Measurements from ENCODE around the gene CTBP2. TPM values are rescaled to one million over a fixed set of nuclear protein-coding genes. Genes with fewer than 3 reads are reported as not detected.
A peak's percentile ranks its signal among the peaks of the same experiment; 100 is the strongest.

CTBP2 gene
- total and polyA plus RNA-seq, 2 of the 13 experiments (the other 11 are each of a cell fraction or from before 2014, with no cell fraction given), result 0.08 TPM; not detected in 1

GRCh38 chr10:124998624-124999291, 161.6 kb downstream of the CTBP2 start:
- ATAC-seq (no peak), FAIRE-seq (no peak), DNase-seq (ENCODE audit: low spot score) (no peak)
- no TSS peak for BruUV-seq (replicated peaks)
- H4K20me1 ChIP-seq (ENCODE audit: insufficient read depth, low read length), result no peaks in the 10 kb centered on the region
- no peak overlapping the region for H2AFZ ChIP-seq (ENCODE audit: low read length)
- no peak overlapping the region for H3K27ac ChIP-seq (ENCODE audit: extremely low read length, insufficient read depth, low read length)
- H3K4me3 ChIP-seq (replicated peaks in 1 of 3; ENCODE audit: insufficient read depth in 1 of 3, low read depth in 2 of 3, low read length in 3 of 3), result no peak overlapping the region
- H3K4me2 ChIP-seq (ENCODE audit: low read depth, low read length), result no peak overlapping the region
- no peaks in the 10 kb centered on the region for H3K79me2 ChIP-seq (ENCODE audit: insufficient read depth, low read length)
- ChIA-PET POLR2A (no interaction called here), CTCF (ENCODE audit: low intra/inter-chr PET ratio, low total read pairs) (no interaction called here)
- peaks cover 8 to 60% of the 10 kb centered on the region in 2 experiments; a peak in 4 of 5 replicates for H3K27me3 ChIP-seq (ENCODE audit: control insufficient read depth in 1 of 2, insufficient read depth in 2 of 2, low read length in 2 of 2)
- in situ Hi-C loops (cut with HindIII; ENCODE audit: extremely low pct_ligation_motif_present, low pct_unique_long_range_greater_than_20kb), result no loop called here
- WGBS (ENCODE audit: low lambda C conversion rate), result 56% methylated on average over 11 of the region's 16 CpGs
- H3K4me1 ChIP-seq (ENCODE audit: insufficient read depth, low read length), result peaks cover 18% of the 10 kb centered on the region
- TF ChIP-seq U2AF1 (optimal IDR thresholded peaks at IDR 0.05; ENCODE audit: low read depth, low read length) (no peak), HNRNPLL (IDR thresholded peaks at IDR 0.05; ENCODE audit: low read depth, low read length, poor library complexity, severe bottlenecking) (no peak), ZNF616 (CRISPR knock-in tag; IDR thresholded peaks at IDR 0.05; ENCODE audit: low read depth) (no peak), ZSCAN21 (CRISPR knock-in tag; IDR thresholded peaks at IDR 0.05; ENCODE audit: borderline replicate concordance) (no peak)
- no peaks in the 10 kb centered on the region for H3K9me3 ChIP-seq (ENCODE audit: low read length)
- no peaks in the 10 kb centered on the region for H3K36me3 ChIP-seq (replicated peaks in 1 of 2; ENCODE audit: control insufficient read depth in 1 of 2, insufficient read depth in 2 of 2, low read length in 2 of 2)
- no peak overlapping the region for H3K9ac ChIP-seq (ENCODE audit: insufficient read depth, low read depth, low read length)
- intact Hi-C loops (cut with micrococcal nuclease; ENCODE audit: unreplicated experiment), result no loop called here

GRCh38 chr10:124997771-124998623, 162.4 kb downstream of the CTBP2 start:
- WGBS (ENCODE audit: low lambda C conversion rate), result 75% methylated on average over 11 of the region's 35 CpGs
- ATAC-seq, result no peak
- TF ChIP-seq AGO2 (optimal IDR thresholded peaks at IDR 0.05; ENCODE audit: low read depth, low read length) (peak; percentile 9), ZBTB8A (CRISPR knock-in tag; IDR thresholded peaks at IDR 0.05; ENCODE audit: borderline replicate concordance, low read depth) (no peak)
- Histone ChIP-seq H3K79me2 (ENCODE audit: insufficient read depth, low read length) (no peaks in the 10 kb centered on the region), H3K9ac (ENCODE audit: insufficient read depth, low read depth, low read length) (no peak overlapping the region), H3K27me3 (ENCODE audit: control insufficient read depth in 1 of 2, insufficient read depth in 2 of 2, low read length in 2 of 2) (peaks cover 8 to 54% of the 10 kb centered on the region in 2 experiments; a peak in 3 of 5 replicates), H3K4me1 (ENCODE audit: insufficient read depth, low read length) (peaks cover 18% of the 10 kb centered on the region), H3K4me2 (ENCODE audit: low read depth, low read length) (no peak overlapping the region), H2AFZ (ENCODE audit: low read length) (no peak overlapping the region), H3K9me3 (ENCODE audit: low read length) (no peaks in the 10 kb centered on the region), H3K27ac (ENCODE audit: extremely low read length, insufficient read depth, low read length) (no peak overlapping the region), H3K4me3 (replicated peaks in 1 of 3; ENCODE audit: insufficient read depth in 1 of 3, low read depth in 2 of 3, low read length in 3 of 3) (no peak overlapping the region), H4K20me1 (ENCODE audit: insufficient read depth, low read length) (no peaks in the 10 kb centered on the region), H3K36me3 (replicated peaks in 1 of 2; ENCODE audit: control insufficient read depth in 1 of 2, insufficient read depth in 2 of 2, low read length in 2 of 2) (no peaks in the 10 kb centered on the region)
- no peak for DNase-seq (ENCODE audit: low spot score)
- ChIA-PET POLR2A (no interaction called here), CTCF (ENCODE audit: low intra/inter-chr PET ratio, low total read pairs) (no interaction called here)
- in situ Hi-C loops (cut with HindIII; ENCODE audit: extremely low pct_ligation_motif_present, low pct_unique_long_range_greater_than_20kb) (no loop called here), intact Hi-C loops (cut with micrococcal nuclease; ENCODE audit: unreplicated experiment) (no loop called here)
- BruUV-seq (replicated peaks), result no TSS peak
- no peak for FAIRE-seq

Measured in HepG2 (cell line).